ENCODE data around the gene TUBA1C.

- TF ChIP-seq POLR2AphosphoS5 (IDR thresholded peaks at IDR 0.05) (no peak), CTCF (IDR thresholded peaks at IDR 0.05) (no peak), POLR2A (IDR thresholded peaks at IDR 0.05; ENCODE audit: low read depth) (no peak), EP300 (IDR thresholded peaks at IDR 0.05) (no peak)
Measured at GRCh38 chr12:49284672-49285071, 19.8 kb downstream of the TUBA1C start.
